Skeletal muscle tissue (tissue), 4 donors: ENCODE measurements around the gene PPP6R3. TPM values are rescaled to one million over a fixed set of nuclear protein-coding genes. Genes with fewer than 3 reads are reported as not detected.

Experiments
- H3K27ac ChIP-seq: one replicate; pipeline ENCODE4 v1.7.0; 2013; ENCODE audit warnings: mild to moderate bottlenecking, low read depth, low read length, inconsistent platforms
- H3K27me3 ChIP-seq, 3 donors: one replicate each; pipeline ENCODE4 v1.7.0; 2013; ENCODE audit warnings: low read length in 3 of 3; ENCODE audit not compliant: control insufficient read depth in 3 of 3, insufficient read depth in 3 of 3
- H3K36me3 ChIP-seq, 3 donors: one replicate each; pipeline ENCODE4 v1.7.0; 2013; ENCODE audit warnings: low read length in 3 of 3; ENCODE audit not compliant: control insufficient read depth in 3 of 3, insufficient read depth in 3 of 3
- H3K4me1 ChIP-seq, 3 donors: one replicate each; pipeline ENCODE4 v1.7.0; 2013; ENCODE audit warnings: low read length in 3 of 3, mild to moderate bottlenecking in 3 of 3; ENCODE audit not compliant: control insufficient read depth in 3 of 3, insufficient read depth in 3 of 3
- H3K4me3 ChIP-seq, 3 donors: one replicate each; pipeline ENCODE4 v1.7.0; 2013; ENCODE audit warnings: low read length in 3 of 3
- H3K9ac ChIP-seq, 3 donors: one replicate each; pipeline ENCODE4 v1.7.0; 2013; ENCODE audit warnings: low read length in 3 of 3, mild to moderate bottlenecking in 3 of 3, moderate library complexity in 2 of 3, low read depth in 1 of 3
- H3K9me3 ChIP-seq, 3 donors: one replicate each; pipeline ENCODE4 v1.7.0; 2013; ENCODE audit warnings: low read length in 3 of 3; ENCODE audit not compliant: control insufficient read depth in 3 of 3
- total RNA-seq: library from RNA; depleted of rRNA; stranded (reverse); fragments of >200 nt; gene quantifications from one replicate; pipeline ENCODE4 v1.2.3, GENCODE V29; 2014
- donor health status: Osteomylitis.

PPP6R3 gene
- total RNA-seq, 1 donor from 2014 or later = 103 TPM

DNA sequence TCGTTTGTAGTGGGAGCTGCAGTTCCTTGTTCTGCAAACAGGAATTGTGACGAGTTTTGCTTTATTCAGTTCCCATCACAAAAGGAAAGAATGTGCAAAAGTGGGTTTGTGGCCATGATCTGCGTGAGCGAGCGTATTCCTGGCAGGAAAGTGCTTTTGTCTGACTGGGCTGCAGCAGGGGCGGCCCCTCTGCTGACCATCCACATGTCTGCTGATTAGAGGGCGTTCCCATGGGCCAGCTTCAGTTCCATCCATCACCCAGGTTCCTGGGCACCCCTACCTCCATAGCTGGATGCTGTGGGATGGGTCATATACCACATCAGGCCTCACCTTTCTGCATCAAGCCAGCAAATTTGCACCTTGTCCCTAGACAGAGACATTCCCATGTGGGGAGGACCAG is 194.9 kb downstream of the PPP6R3 start:
- Histone ChIP-seq H3K36me3 (no peaks in the 10 kb centered on the region), H3K4me1 (peaks cover 3 to 6% (median 5%) of the 10 kb centered on the region in 3 donors), H3K9me3 (no peaks in the 10 kb centered on the region), H3K4me3 (no peak overlapping the region), H3K9ac (no peak overlapping the region), H3K27ac (no peak overlapping the region), H3K27me3 (peaks cover 21 to 43% (median 35%) of the 10 kb centered on the region in 3 donors)

DNA sequence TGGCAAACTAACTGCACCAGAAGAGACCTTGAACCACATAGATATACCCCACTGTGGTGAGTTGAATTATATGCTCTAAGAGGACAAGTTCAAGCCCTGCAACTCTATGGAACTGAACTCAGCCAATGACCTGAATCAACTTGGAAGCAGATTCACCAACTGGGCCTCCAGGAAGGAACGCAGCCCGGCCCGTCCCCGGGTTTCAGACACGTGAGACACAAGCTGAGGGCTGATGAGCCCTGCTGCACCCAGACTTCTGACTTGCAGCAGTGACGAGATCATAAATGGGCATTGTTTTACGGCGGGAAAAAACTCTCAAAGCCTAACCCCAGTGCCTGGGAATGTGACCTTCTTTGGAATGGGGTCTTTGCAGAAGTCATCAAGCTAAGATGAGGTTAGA is 195.3 kb downstream of the PPP6R3 start:
- no peaks in the 10 kb centered on the region for H3K9me3 ChIP-seq
- H3K27ac ChIP-seq = no peak overlapping the region
- no peak overlapping the region for H3K4me3 ChIP-seq
- no peaks in the 10 kb centered on the region for H3K36me3 ChIP-seq
- H3K4me1 ChIP-seq = peaks cover 3 to 6% (median 5%) of the 10 kb centered on the region in 3 donors
- H3K27me3 ChIP-seq = peaks cover 19 to 41% (median 37%) of the 10 kb centered on the region in 3 donors
- no peak overlapping the region for H3K9ac ChIP-seq

DNA sequence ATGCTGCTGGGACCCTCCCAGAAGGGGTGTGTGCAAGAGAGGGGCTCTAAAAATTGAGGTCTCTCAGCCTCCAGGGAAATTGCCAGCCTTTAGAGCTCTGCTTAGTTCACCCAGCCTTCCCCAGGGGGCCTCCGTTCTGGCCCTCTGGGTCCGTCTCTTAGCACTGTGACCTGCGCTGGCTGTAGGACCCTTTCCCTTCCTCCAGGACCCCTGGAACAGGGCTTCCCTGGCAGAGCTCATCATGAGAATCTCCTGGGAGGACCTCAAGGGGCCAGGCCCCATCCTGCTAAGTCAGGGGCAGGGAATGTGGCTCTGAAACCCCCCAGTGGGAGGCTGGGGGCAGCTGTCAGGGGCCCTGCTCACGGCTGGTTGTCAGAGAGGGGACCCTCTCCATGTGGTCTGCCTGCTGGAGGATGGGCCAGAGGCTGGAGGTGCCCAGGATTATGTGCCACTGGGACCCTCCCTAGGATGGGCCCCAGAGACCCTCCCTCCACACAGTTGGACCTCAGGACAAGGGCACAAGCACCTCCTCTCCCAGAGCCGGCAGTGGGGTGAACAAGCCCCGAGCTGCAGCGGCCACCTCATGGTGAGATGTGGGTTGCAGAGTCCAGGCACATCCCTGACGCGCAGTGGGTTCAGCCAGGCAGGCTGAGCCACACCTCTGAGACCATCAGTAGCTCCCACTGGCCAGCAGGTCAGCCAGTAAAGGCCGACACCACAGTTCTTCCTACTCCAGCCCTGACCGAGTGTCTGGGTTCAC is 196.6 kb downstream of the PPP6R3 start:
- Histone ChIP-seq H3K9ac (no peak overlapping the region), H3K4me3 (no peak overlapping the region), H3K27me3 (peaks cover 11 to 31% (median 30%) of the 10 kb centered on the region in 3 donors), H3K27ac (no peak overlapping the region), H3K9me3 (no peaks in the 10 kb centered on the region), H3K4me1 (peaks cover 3 to 6% (median 5%) of the 10 kb centered on the region in 3 donors), H3K36me3 (no peaks in the 10 kb centered on the region)

DNA sequence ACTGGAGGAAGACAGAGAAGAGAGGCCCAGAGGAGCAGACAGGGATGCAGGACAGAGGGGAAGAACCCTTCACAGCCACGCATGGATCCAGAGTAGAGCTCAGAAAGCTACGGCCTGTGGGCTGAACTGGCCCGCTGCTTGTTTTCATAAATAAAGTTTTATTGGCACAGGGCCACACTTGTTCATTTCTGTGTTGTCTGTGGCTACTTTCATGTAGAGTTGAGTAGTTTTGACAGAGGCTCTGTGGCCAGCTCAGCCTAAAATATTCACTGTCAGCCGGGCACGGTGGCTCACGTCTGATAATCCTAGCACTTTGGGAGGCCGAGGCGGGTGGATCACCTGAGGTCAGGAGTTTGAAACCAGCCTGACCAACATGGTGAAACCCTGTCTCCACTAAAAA is 197.5 kb downstream of the PPP6R3 start:
- H3K36me3 ChIP-seq = no peaks in the 10 kb centered on the region
- no peaks in the 10 kb centered on the region for H3K9me3 ChIP-seq
- H3K27me3 ChIP-seq = peaks cover 6 to 30% (median 21%) of the 10 kb centered on the region in 3 donors
- peak overlapping the region; percentile 60 for H3K27ac ChIP-seq
- no peak overlapping the region for H3K9ac ChIP-seq
- no peak overlapping the region for H3K4me3 ChIP-seq
- H3K4me1 ChIP-seq = peaks cover 3 to 6% (median 5%) of the 10 kb centered on the region in 3 donors

DNA sequence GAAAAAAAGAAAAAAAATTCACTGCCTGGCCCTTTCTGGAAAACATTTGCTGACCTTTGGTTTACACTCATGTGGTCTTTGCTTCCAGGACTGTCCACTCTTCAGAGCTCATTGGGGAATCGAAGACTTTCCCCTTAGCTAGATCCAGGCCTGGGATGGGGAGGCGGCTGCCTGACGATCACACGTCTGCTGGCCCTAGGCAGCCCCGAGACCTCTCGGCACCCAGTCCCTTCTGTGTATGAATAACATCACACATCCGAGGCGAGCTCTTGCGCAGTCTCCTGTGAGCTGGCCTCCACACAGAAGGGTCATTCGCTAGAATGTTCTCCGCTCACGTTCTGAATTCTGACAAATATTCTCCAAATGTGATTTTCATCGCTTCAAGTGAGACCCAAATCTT is 198.1 kb downstream of the PPP6R3 start:
- no peaks in the 10 kb centered on the region for H3K9me3 ChIP-seq

DNA sequence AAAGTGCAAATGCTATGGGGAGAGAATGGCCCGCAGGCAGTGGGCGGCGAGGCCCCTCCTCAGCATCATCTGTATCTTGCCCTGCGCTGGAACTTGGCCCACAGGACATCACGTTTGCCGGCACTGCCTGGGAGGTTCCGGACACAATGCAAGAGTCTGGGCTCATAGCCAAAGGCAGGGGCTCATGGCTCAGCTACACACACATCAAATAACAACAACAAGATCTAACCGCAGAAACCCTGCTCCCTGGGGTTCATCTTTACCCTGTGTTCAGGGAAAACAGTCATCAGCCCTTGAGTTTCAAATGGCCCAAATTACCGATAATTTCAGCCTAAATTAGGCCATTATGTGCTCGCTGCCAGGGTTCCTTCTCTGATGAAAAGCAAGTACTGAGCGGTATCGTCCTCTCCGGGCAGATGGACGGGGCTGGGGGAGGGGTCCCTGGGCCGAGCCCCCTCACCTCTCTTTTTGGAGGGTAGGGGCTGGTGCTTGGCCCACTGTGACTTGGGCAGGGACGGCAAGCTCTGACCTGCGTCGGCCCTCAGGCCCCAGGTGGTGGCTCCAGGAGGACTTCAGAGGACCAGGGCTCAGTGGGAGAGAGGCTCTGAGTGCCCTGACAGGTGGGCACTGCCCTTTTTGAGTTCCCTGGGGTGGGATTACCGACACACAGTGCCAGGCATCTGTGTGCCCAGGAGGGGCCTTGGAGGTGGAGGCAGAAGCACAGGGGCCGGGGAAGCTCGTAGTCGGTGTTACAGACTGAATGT is 198.8 kb downstream of the PPP6R3 start:
- Histone ChIP-seq H3K9me3 (no peaks in the 10 kb centered on the region), H3K4me1 (peaks cover 3 to 6% (median 5%) of the 10 kb centered on the region in 3 donors), H3K9ac (no peak overlapping the region), H3K4me3 (no peak overlapping the region), H3K27ac (peak overlapping the region; percentile 56), H3K36me3 (no peaks in the 10 kb centered on the region), H3K27me3 (peaks cover 5 to 32% (median 21%) of the 10 kb centered on the region in 3 donors)

More for the DNA sequence above, 198.1 kb downstream of the PPP6R3 start:
- peaks cover 5 to 29% (median 21%) of the 10 kb centered on the region in 3 donors for H3K27me3 ChIP-seq
- H3K27ac ChIP-seq = peak overlapping the region; percentile 28
- H3K4me3 ChIP-seq = no peak overlapping the region
- H3K9ac ChIP-seq = no peak overlapping the region
- H3K36me3 ChIP-seq = no peaks in the 10 kb centered on the region
- peaks cover 3 to 6% (median 5%) of the 10 kb centered on the region in 3 donors for H3K4me1 ChIP-seq

DNA sequence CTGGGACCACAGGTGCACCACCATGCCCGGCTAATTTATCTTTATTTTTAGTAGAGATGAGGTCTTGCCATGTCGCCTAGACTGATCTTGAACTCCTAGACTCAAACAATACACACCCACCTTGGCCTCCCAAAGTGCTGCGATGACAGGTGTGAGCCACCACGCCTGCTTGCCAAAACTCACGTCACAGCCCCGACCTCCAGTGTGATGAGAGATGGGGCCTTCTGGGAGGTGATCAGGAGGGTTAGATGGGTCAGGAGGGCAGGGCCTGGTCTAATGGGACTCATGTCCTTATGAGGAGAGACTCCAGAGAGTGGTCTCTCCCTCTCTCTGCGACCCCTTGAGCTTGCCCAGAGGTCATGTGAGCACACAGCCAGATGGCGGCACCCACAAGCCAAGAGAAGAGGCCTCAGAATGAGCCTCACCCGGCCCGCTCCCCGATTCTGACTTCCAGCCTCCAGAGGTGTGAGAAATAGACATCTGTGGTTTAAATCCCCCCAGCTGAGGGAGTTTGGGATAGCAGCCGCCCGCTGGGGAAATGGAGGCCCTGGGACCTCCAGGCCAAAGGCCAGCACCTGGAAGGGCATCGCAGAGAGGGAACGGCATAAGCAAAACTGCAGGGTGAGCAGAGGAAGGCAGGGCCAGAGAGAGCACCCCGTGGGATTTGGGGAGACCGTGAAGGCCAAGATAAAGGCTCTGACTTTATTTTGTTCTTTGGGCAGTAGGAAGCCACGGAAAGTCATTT is 199.7 kb downstream of the PPP6R3 start:
- H3K36me3 ChIP-seq = no peaks in the 10 kb centered on the region
- H3K4me3 ChIP-seq = no peak overlapping the region
- H3K9ac ChIP-seq = no peak overlapping the region
- peaks cover 3 to 6% (median 5%) of the 10 kb centered on the region in 3 donors for H3K4me1 ChIP-seq
- peaks cover 14 to 40% (median 29%) of the 10 kb centered on the region in 3 donors for H3K27me3 ChIP-seq
- no peak overlapping the region for H3K27ac ChIP-seq
- no peaks in the 10 kb centered on the region for H3K9me3 ChIP-seq

DNA sequence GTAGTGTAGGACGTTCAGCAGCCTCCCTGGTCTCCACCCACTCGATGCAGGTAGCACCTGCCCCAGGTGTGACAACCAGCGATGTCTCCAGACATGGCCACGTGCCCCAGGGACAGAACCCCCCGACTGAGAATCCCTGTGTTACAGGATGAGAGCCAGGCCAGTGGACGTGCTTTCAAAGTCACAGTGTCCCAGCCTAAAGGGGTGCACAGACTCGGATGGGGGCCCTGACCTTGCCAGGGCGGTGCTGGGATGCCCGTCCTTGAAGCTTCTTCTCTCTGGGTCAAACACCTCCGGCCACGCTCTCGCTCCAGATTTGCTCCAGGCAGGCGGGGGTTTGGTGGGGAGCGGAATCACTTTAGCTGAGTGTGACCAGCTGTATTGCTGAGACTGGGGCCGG is 200.5 kb downstream of the PPP6R3 start:
- Histone ChIP-seq H3K4me1 (peaks cover 3 to 6% (median 5%) of the 10 kb centered on the region in 3 donors), H3K4me3 (no peak overlapping the region), H3K9ac (no peak overlapping the region), H3K9me3 (no peaks in the 10 kb centered on the region), H3K27me3 (peaks cover 17 to 40% (median 31%) of the 10 kb centered on the region in 3 donors), H3K27ac (no peak overlapping the region), H3K36me3 (no peaks in the 10 kb centered on the region)

DNA sequence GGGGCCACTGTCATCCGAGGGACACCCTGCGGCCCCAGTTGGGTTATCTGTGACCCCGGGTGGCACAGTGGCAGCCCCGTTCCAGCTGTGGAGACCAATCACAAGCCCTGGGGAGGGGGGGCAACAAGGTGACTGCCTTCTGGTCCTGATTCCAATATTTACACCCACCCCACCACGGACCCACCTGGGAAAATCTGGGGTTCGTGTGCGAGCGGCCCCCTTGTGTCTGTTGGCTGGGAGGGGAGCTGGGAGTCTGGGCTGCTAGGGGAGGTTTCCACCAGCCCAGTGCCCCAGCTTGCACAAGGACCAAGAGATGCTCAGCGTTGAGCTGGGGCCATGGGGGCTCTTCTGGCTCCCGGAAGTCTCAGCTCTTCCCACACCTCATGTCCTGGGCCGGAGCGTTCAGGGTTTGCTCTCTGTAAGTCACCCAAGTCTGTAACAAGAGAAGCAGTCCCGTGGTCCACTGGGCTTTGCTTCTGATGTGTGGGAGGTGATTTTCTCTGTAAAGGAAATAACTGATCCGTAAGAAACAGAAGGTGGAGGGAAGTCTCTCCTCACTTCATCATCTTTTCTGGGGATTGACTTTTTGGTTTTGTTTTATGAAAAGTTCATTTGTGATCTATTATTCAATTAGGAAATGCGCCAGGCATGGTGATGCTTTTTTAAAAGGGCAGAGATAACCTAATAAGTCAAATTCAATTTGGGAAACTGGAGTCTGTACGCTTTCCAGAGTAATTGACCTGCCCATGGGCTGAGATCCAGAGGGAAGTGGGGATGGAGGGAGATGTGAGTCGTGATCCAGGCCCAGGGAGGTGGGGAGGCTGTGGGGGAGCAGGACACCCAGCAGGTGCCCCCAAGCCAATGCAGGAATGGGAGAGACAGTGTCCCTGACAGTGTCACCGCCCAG is 201.4 kb downstream of the PPP6R3 start:
- no peak overlapping the region for H3K9ac ChIP-seq
- H3K36me3 ChIP-seq = no peaks in the 10 kb centered on the region
- peaks cover 3 to 6% (median 5%) of the 10 kb centered on the region in 3 donors for H3K4me1 ChIP-seq
- H3K27me3 ChIP-seq = peaks cover 25 to 48% (median 35%) of the 10 kb centered on the region in 3 donors
- no peak overlapping the region for H3K27ac ChIP-seq
- H3K4me3 ChIP-seq = no peak overlapping the region
- H3K9me3 ChIP-seq = no peaks in the 10 kb centered on the region
